Measurements from ENCODE around the gene PJVK.

- TF ChIP-seq NR3C1 (CRISPR knock-in tag; conservative IDR thresholded peaks at IDR 0.05; ENCODE audit: low read depth) (no peak), CTCF (IDR thresholded peaks at IDR 0.05) (no peak), CBFB (CRISPR knock-in tag; IDR thresholded peaks at IDR 0.05; ENCODE audit: low read depth) (no peak), NFATC4 (CRISPR knock-in tag; IDR thresholded peaks at IDR 0.05) (no peak), ARID4B (CRISPR knock-in tag; IDR thresholded peaks at IDR 0.05; ENCODE audit: borderline replicate concordance) (no peak), TEAD1 (CRISPR knock-in tag; IDR thresholded peaks at IDR 0.05) (no peak), JUN (CRISPR knock-in tag; IDR thresholded peaks at IDR 0.05) (no peak)
- TF ChIP-seq, protein P1, sequence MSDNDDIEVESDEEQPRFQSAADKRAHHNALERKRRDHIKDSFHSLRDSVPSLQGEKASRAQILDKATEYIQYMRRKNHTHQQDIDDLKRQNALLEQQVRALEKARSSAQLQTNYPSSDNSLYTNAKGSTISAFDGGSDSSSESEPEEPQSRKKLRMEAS (CRISPR knock-in tag; IDR thresholded peaks at IDR 0.05): no peak
- TF ChIP-seq, protein P2, sequence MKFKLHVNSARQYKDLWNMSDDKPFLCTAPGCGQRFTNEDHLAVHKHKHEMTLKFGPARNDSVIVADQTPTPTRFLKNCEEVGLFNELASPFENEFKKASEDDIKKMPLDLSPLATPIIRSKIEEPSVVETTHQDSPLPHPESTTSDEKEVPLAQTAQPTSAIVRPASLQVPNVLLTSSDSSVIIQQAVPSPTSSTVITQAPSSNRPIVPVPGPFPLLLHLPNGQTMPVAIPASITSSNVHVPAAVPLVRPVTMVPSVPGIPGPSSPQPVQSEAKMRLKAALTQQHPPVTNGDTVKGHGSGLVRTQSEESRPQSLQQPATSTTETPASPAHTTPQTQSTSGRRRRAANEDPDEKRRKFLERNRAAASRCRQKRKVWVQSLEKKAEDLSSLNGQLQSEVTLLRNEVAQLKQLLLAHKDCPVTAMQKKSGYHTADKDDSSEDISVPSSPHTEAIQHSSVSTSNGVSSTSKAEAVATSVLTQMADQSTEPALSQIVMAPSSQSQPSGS (CRISPR knock-in tag; IDR thresholded peaks at IDR 0.05; ENCODE audit: borderline replicate concordance, low read depth): no peak
- TF ChIP-seq, protein P3, sequence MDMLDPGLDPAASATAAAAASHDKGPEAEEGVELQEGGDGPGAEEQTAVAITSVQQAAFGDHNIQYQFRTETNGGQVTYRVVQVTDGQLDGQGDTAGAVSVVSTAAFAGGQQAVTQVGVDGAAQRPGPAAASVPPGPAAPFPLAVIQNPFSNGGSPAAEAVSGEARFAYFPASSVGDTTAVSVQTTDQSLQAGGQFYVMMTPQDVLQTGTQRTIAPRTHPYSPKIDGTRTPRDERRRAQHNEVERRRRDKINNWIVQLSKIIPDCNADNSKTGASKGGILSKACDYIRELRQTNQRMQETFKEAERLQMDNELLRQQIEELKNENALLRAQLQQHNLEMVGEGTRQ (CRISPR knock-in tag; IDR thresholded peaks at IDR 0.05): no peak
Measured at GRCh38 chr2:178506524-178506923, 55.3 kb downstream of the PJVK start.

Data from WTC11 (cell line).